Spleen (tissue), 11 donors: ENCODE data around the gene TENM3. TPM values are rescaled to one million over a fixed set of nuclear protein-coding genes. Genes with fewer than 3 reads are reported as not detected.
"Not testable (repeated sequence)": the region's sequence is repeated elsewhere in the genome, so short reads cannot be mapped to it uniquely, and the experiment has no call there.

Experiments used
- DNase-seq: peaks from one replicate; pipeline ENCODE4 v3.0.0-alpha.2; 2020
- H3K27ac ChIP-seq, 8 donors: fragments of 200-600 bp; sonication (generic) in 7 of 8; 1 replicate in 4 of 8; 2 replicates in 4 of 8; pipeline versions ENCODE4 v1.5.0 to v1.8.0; 2016 to 2021; ENCODE audit warnings: inconsistent platforms in 4 of 8, mild to moderate bottlenecking in 4 of 8, moderate library complexity in 1 of 8
- H3K27me3 ChIP-seq, 7 donors: fragments of 200-600 bp; sonication (generic) in 6 of 7; replicated peaks in 1 of 7; 1 replicate in 4 of 7; 2 replicates in 3 of 7; pipeline versions ENCODE4 v1.5.0 to v1.8.0; 2016 to 2021; ENCODE audit warnings: inconsistent platforms in 3 of 7, mild to moderate bottlenecking in 1 of 7
- H3K36me3 ChIP-seq, 6 donors: fragments of 200-600 bp; sonication (generic) in 5 of 6; 1 replicate in 4 of 6; 2 replicates in 2 of 6; pipeline versions ENCODE4 v1.5.0 to v1.8.0; 2016 to 2021; ENCODE audit warnings: inconsistent platforms in 2 of 6
- H3K4me1 ChIP-seq, 6 donors: fragments of 200-600 bp; sonication (generic) in 5 of 6; 1 replicate in 3 of 6; 2 replicates in 3 of 6; pipeline versions ENCODE4 v1.5.0 to v1.8.0; 2016 to 2021; ENCODE audit warnings: inconsistent platforms in 3 of 6
- H3K4me3 ChIP-seq, 8 donors: fragments of 200-600 bp; sonication (generic) in 7 of 8; 1 replicate in 4 of 8; 2 replicates in 4 of 8; pipeline versions ENCODE4 v1.5.0 to v1.8.0; 2016 to 2021; ENCODE audit warnings: inconsistent platforms in 4 of 8, mild to moderate bottlenecking in 4 of 8, moderate library complexity in 2 of 8
- H3K9me3 ChIP-seq, 8 donors: fragments of 200-600 bp; sonication (generic) in 7 of 8; 1 replicate in 4 of 8; 2 replicates in 4 of 8; pipeline versions ENCODE4 v1.5.0 to v1.8.0; 2016 to 2021; ENCODE audit warnings: inconsistent platforms in 4 of 8
- POLR2A ChIP-seq, 3 donors: fragments of 450-650 bp; IDR thresholded peaks; one replicate each; pipeline ENCODE4 v1.5.1; 2017; ENCODE audit warnings: antibody characterized with exemption in 3 of 3, mild to moderate bottlenecking in 1 of 3
- POLR2AphosphoS5 ChIP-seq, 3 donors: sonication (generic); formaldehyde crosslinking; IDR thresholded peaks; one replicate each; pipeline ENCODE4 v1.5.1; 2017; ENCODE audit warnings: antibody characterized with exemption in 3 of 3
- WGBS, 5 donors: extraction: QIAGEN DNeasy Blood & Tissue Kit in 3 of 5; methylation state at CpG; one replicate each; pipeline versions ENCODE4 v1.1.5 to v1.1.7; 2013 to 2018; 5-methylcytosine and 5-hydroxymethylcytosine counted together
- intact Hi-C: fragments of 100-400 bp; cut with DNase I; formaldehyde crosslinking; loops from one replicate; pipeline ENCODE4 v1.15.0; 2023; ENCODE audit warnings: low total_unique reads
- polyA plus RNA-seq, 3 donors: library from polyadenylated mRNA; stranded (reverse); fragments of 200-250 nt; gene quantifications; one replicate each; pipeline ENCODE4 v1.2.1, GENCODE V29; 2013
- total RNA-seq, 7 donors: library from RNA; depleted of rRNA in 3 of 7; stranded (reverse); fragments of >200 nt in 3 of 7; fragmentation: NEBNext Ultra II Directional in 4 of 7; extraction: Animal tissue kit (Norgen Biotek cat#: 25700) in 4 of 7; gene quantifications; one replicate each; pipeline versions ENCODE4 v1.1.0 to v1.2.1, GENCODE V29; 2016 to 2021
- TF ChIP-seq, protein P1 (sequence below), 11 experiments: fragments of 200-600 bp in 7 of 11; fragments of 450-650 bp in 4 of 11; sonication (generic) in 4 of 11; IDR thresholded peaks in 8 of 11; conservative IDR thresholded peaks in 3 of 11; 1 replicate in 7 of 11; 2 replicates in 4 of 11; pipeline versions ENCODE4 v1.4.0 to v1.8.0; 2016 to 2021; ENCODE audit warnings: antibody characterized with exemption in 11 of 11, inconsistent platforms in 4 of 11, mild to moderate bottlenecking in 1 of 11
- donor health status: healthy with polysubstance abuse.
- donor health status: DM: no; HTN: no; CAD: no; lungs with moderate emphysema.
- donor health status: DM: no; HTN: no; CAD: no.
- donor health status: Bipolar disorder and iron deficiency.
- donor health status: healthy.
- donor health status: DM: no; HTN: no; CAD: no.
- donor health status: DM: yes; HTN: yes; CAD: no.

The TENM3 gene
- total and polyA plus RNA-seq, 10 donors = 0.37 to 45.6 (median 17.7) TPM

DNA sequence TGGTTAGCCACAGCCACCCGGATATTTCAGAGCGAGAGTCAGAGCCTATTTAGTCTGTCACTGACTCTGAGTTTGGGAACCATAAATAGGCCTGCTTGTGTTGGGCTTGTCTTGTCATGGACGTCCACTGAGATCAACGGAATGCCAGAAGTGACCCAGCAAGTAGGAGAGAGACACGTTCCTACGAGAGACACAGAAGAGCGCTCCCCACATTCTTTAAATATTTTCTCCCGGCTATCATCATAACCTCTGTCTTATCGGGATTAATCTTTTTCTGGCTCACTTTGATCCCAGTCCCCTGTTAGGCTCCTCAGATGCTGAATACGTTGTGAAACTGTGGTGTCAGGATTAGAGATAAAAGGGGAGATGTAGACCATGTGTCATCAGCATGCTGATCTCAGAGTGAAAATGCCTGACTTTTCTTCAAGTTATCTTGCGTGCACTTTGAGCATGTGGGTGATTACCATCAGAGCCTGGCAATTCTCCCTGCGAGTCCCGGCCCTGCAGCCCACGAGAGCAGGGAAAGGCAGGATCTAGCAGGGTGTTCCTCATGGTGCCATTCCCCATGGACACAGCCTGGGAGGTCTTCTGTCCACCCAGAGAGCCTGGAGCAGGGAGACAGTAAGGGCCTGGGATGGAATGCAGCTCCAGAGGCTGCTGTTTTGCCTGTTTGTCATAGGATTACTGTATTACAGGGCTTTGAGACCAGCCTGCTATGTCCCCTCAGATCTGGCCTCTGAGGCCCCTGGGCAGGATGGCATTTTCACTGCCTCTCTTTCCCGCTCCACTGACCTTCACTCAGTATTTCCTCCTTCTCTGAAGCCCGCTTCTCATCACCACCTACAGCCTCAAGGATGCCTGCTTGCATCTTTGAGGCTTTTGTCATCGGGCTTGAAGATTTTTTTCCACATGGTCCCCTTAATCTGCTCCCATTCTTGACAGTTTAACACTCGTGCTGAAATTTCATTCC, 2.8 kb upstream of the TENM3 start:
- Histone ChIP-seq H3K27me3 (no peaks in the 10 kb centered on the region), H3K4me1 (no peaks in the 10 kb centered on the region), H3K9me3 (peaks cover 0 to 14% (median 0%) of the 10 kb centered on the region in 8 donors), H3K4me3 (no peak overlapping the region), H3K27ac (peak overlapping the region in 1 of 8 donors; percentile 9), H3K36me3 (no peaks in the 10 kb centered on the region)
- 51 to 58% (median 53%) methylated on average over 18 of the region's 18 CpGs for WGBS, 5 donors
- DNase-seq = no peak
- intact Hi-C loops = no loop called here
- no peak for TF ChIP-seq POLR2A (IDR thresholded peaks at IDR 0.05)
- no peak for TF ChIP-seq POLR2AphosphoS5 (IDR thresholded peaks at IDR 0.05)
- TF ChIP-seq, protein P1, sequence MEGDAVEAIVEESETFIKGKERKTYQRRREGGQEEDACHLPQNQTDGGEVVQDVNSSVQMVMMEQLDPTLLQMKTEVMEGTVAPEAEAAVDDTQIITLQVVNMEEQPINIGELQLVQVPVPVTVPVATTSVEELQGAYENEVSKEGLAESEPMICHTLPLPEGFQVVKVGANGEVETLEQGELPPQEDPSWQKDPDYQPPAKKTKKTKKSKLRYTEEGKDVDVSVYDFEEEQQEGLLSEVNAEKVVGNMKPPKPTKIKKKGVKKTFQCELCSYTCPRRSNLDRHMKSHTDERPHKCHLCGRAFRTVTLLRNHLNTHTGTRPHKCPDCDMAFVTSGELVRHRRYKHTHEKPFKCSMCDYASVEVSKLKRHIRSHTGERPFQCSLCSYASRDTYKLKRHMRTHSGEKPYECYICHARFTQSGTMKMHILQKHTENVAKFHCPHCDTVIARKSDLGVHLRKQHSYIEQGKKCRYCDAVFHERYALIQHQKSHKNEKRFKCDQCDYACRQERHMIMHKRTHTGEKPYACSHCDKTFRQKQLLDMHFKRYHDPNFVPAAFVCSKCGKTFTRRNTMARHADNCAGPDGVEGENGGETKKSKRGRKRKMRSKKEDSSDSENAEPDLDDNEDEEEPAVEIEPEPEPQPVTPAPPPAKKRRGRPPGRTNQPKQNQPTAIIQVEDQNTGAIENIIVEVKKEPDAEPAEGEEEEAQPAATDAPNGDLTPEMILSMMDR (IDR thresholded peaks at IDR 0.05 in 8 of 11, conservative IDR thresholded peaks at IDR 0.05 in 3 of 11) = no peak

DNA sequence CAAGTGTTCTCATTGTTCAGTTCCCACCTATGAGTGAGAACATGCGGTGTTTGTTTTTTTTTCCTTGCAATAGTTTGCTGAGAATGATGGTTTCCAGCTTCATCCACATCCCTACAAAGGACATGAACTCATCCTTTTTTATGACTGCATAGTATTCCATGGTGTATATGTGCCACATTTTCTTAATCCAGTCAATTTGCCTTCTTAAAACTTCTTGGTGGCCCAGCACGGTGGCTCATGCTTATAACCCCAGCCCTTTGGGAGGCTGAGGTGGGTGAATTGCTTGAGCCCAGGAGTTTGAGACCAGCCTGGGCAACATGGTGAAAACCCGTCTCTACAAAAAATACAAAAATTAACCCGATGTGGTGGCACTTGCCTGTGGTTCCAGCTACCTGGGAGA, 942 bp upstream of the TENM3 start:
- H3K36me3 ChIP-seq, intact Hi-C loops, H3K27me3 ChIP-seq, H3K4me1 ChIP-seq, H3K27ac ChIP-seq, H3K4me3 ChIP-seq, DNase-seq: not testable (repeated sequence)
- peaks cover 0 to 12% (median 0%) of the 10 kb centered on the region in 8 donors for H3K9me3 ChIP-seq
- WGBS, 5 donors = 82 to 97% (median 92%) methylated on average over 4 of the region's 4 CpGs

GRCh38 chr4:182242787-182243186, 415 bp upstream of the TENM3 start:
- Histone ChIP-seq H3K9me3 (peaks cover 0 to 11% (median 0%) of the 10 kb centered on the region in 8 donors), H3K27me3 (no peaks in the 10 kb centered on the region), H3K27ac (no peak overlapping the region), H3K4me3 (no peak overlapping the region), H3K4me1 (no peaks in the 10 kb centered on the region), H3K36me3 (no peaks in the 10 kb centered on the region)
- WGBS, 5 donors = 85 to 94% (median 92%) methylated on average over 6 of the region's 6 CpGs
- intact Hi-C loops = no loop called here
- DNase-seq = no peak
- TF ChIP-seq POLR2A (IDR thresholded peaks at IDR 0.05) (no peak), POLR2AphosphoS5 (IDR thresholded peaks at IDR 0.05) (no peak)
- TF ChIP-seq, protein P1 (IDR thresholded peaks at IDR 0.05 in 8 of 11, conservative IDR thresholded peaks at IDR 0.05 in 3 of 11) = no peak

DNA sequence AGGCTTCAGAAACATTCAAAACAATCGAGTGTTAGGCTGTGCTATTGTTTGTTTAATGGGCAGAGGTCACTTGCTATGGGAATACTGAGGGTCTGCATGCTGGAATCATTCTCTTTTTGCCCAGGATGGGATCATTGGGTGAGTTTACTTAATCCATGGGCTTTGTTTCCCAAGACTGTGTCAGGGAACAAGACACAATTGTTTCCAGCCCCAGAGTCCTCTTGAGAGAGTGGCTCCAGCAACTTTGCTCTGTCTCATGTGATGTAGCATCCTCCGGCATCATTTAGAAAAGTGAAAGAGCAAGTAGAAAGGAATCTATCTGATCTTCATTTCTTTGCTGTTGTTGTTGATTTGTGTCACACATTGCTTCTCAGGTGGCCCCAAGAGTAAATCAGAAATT, 1.8 kb downstream of the TENM3 start:
- Histone ChIP-seq H3K36me3 (no peaks in the 10 kb centered on the region), H3K27ac (no peak overlapping the region), H3K9me3 (peaks cover 0 to 11% (median 0%) of the 10 kb centered on the region in 8 donors), H3K4me1 (no peaks in the 10 kb centered on the region), H3K4me3 (no peak overlapping the region), H3K27me3 (no peaks in the 10 kb centered on the region)
- WGBS, 5 donors = 41 to 69% (median 59%) methylated on average over 2 of the region's 2 CpGs
- no peak for TF ChIP-seq POLR2AphosphoS5 (IDR thresholded peaks at IDR 0.05)
- no peak for TF ChIP-seq POLR2A (IDR thresholded peaks at IDR 0.05)
- TF ChIP-seq, protein P1 (IDR thresholded peaks at IDR 0.05 in 8 of 11, conservative IDR thresholded peaks at IDR 0.05 in 3 of 11) = no peak
- intact Hi-C loops = no loop called here
- no peak for DNase-seq
